GM19240 (cell line): ENCODE data around the gene CNEP1R1.

Source experiments
- DNase-seq: peaks from one replicate; pipeline ENCODE4 v3.0.0; 2011; ENCODE audit warnings: low spot score; ENCODE audit not compliant: insufficient read length

The CNEP1R1 gene

GRCh38 chr16:50065241-50065623 is 40.2 kb downstream of the CNEP1R1 start:
- DNase-seq = no peak

GRCh38 chr16:50065624-50066481 is 40.8 kb downstream of the CNEP1R1 start, which contains the start of gene HEATR3:
Gene HEATR3 (plus strand): TSS chr16:50065970. CDS start chr16:50066132, 162 bp downstream.
- peak; percentile 71 for DNase-seq

GRCh38 chr16:50066482-50067289 is 41.7 kb downstream of the CNEP1R1 start:
- DNase-seq = no peak

GRCh38 chr16:50067290-50067853 is 42.3 kb downstream of the CNEP1R1 start:
- DNase-seq = no peak

GRCh38 chr16:50068550-50068949 is 43.5 kb downstream of the CNEP1R1 start:
- no peak for DNase-seq

GRCh38 chr16:50069060-50069459 is 44.0 kb downstream of the CNEP1R1 start:
- DNase-seq = no peak

GRCh38 chr16:50071075-50071671 is 46.1 kb downstream of the CNEP1R1 start:
- DNase-seq = no peak

GRCh38 chr16:50072730-50073129 is 47.7 kb downstream of the CNEP1R1 start:
- DNase-seq = no peak

- DNase-seq = no peak
Observed at GRCh38 chr16:50079397-50080140, 54.5 kb downstream of the CNEP1R1 start.

- DNase-seq = no peak
Observed at GRCh38 chr16:50081428-50082018, 56.5 kb downstream of the CNEP1R1 start.

- no peak for DNase-seq
Observed at GRCh38 chr16:50083996-50084395, 59.0 kb downstream of the CNEP1R1 start.

GRCh38 chr16:50086176-50086575 is 61.2 kb downstream of the CNEP1R1 start:
- no peak for DNase-seq
